ENCODE results near the gene SPRED3.
"Not testable (repeated sequence)": the region's sequence is repeated elsewhere in the genome, so short reads cannot be mapped to it uniquely, and the experiment has no call there.

SPRED3 gene

GRCh38 chr19:38402623-38402966 is 14.1 kb downstream of the SPRED3 start:
- H3K36me3 ChIP-seq = peaks cover 11 to 28% (median 22%) of the 10 kb centered on the region in 3 donors
- H3K4me3 ChIP-seq = peak overlapping the region; percentile 90 to 94
- no peak for TF ChIP-seq CTCF (IDR thresholded peaks at IDR 0.05)
- H3K27ac ChIP-seq = peak overlapping the region in 1 of 2 donors; percentile 83
- no peaks in the 10 kb centered on the region for H3K9me3 ChIP-seq
- no peak for DNase-seq
- peaks cover 0 to 37% of the 10 kb centered on the region in 2 donors for H3K27me3 ChIP-seq
- H3K4me1 ChIP-seq = peaks cover 0 to 21% (median 5%) of the 10 kb centered on the region in 4 donors
- intact Hi-C loops (cut with DNase I; ENCODE audit: low total_unique reads) = loop anchor here (2.0 to 5.0 kb wide), 2 partner anchors 14 to 230 kb away; partner anchors contain the start of genes GGN and SPRED3

GRCh38 chr19:38402967-38403674 is 14.6 kb downstream of the SPRED3 start, which contains the start of gene FAM98C:
TSS of gene FAM98C (plus strand) at chr19:38403093. CDS start at chr19:38403154, 61 bp downstream.
- H3K4me3 ChIP-seq = peak within 1 kb of the TSS; percentile 90 to 94
- no peaks in the 10 kb centered on the region for H3K9me3 ChIP-seq
- peaks cover 0 to 35% of the 10 kb centered on the region in 2 donors for H3K27me3 ChIP-seq
- intact Hi-C loops (cut with DNase I; ENCODE audit: low total_unique reads) = loop anchor here (2.0 to 5.0 kb wide), 2 partner anchors 14 to 229 kb away; partner anchors contain the start of genes GGN and SPRED3
- H3K27ac ChIP-seq = peak within 1 kb of the TSS; percentile 83 to 87
- DNase-seq = peak; percentile 93 to 97
- peak; percentile 94 to 99 for TF ChIP-seq CTCF (IDR thresholded peaks at IDR 0.05)
- H3K4me1 ChIP-seq = peaks cover 0 to 21% (median 5%) of the 10 kb centered on the region in 4 donors
- peaks cover 11 to 34% (median 22%) of the 10 kb centered on the region in 3 donors for H3K36me3 ChIP-seq

- no peak for TF ChIP-seq CTCF (IDR thresholded peaks at IDR 0.05)
- DNase-seq = no peak
- Histone ChIP-seq H3K4me1 (peaks cover 0 to 21% (median 5%) of the 10 kb centered on the region in 4 donors), H3K4me3 (no peak overlapping the region), H3K9me3 (no peaks in the 10 kb centered on the region), H3K27ac (no peak overlapping the region), H3K36me3 (peaks cover 11 to 40% (median 22%) of the 10 kb centered on the region in 3 donors), H3K27me3 (peaks cover 0 to 18% of the 10 kb centered on the region in 2 donors)
- intact Hi-C loops (cut with DNase I; ENCODE audit: low total_unique reads) = loop anchor here (5.0 kb wide), 1 partner anchor 227 kb away; no protein-coding TSS in a partner anchor
Measured at GRCh38 chr19:38404858-38405257, 16.4 kb downstream of the SPRED3 start.

GRCh38 chr19:38405276-38405675 is 16.8 kb downstream of the SPRED3 start:
- H3K4me1 ChIP-seq = peaks cover 0 to 21% (median 5%) of the 10 kb centered on the region in 4 donors
- no peak overlapping the region for H3K4me3 ChIP-seq
- peaks cover 11 to 40% (median 22%) of the 10 kb centered on the region in 3 donors for H3K36me3 ChIP-seq
- H3K27me3 ChIP-seq = peaks cover 0 to 14% of the 10 kb centered on the region in 2 donors
- TF ChIP-seq CTCF (IDR thresholded peaks at IDR 0.05) = no peak
- DNase-seq = no peak
- intact Hi-C loops (cut with DNase I; ENCODE audit: low total_unique reads) = no loop called here
- H3K9me3 ChIP-seq = no peaks in the 10 kb centered on the region
- H3K27ac ChIP-seq = no peak overlapping the region

- Histone ChIP-seq H3K9me3 (no peaks in the 10 kb centered on the region), H3K27me3 (peaks cover 0 to 18% of the 10 kb centered on the region in 2 donors), H3K4me3 (no peak overlapping the region), H3K36me3 (peaks cover 11 to 40% (median 22%) of the 10 kb centered on the region in 3 donors), H3K27ac (no peak overlapping the region), H3K4me1 (peaks cover 0 to 3% (median 0%) of the 10 kb centered on the region in 4 donors)
- DNase-seq = no peak
- intact Hi-C loops (cut with DNase I; ENCODE audit: low total_unique reads) = loop anchor here (10.0 kb wide), 1 partner anchor 95 kb away; no protein-coding TSS in a partner anchor
- no peak for TF ChIP-seq CTCF (IDR thresholded peaks at IDR 0.05)
Measured at GRCh38 chr19:38409631-38410133, 21.2 kb downstream of the SPRED3 start.

GRCh38 chr19:38410407-38410806 is 21.9 kb downstream of the SPRED3 start:
- not testable (repeated sequence) for H3K27ac ChIP-seq, H3K4me1 ChIP-seq, H3K4me3 ChIP-seq, H3K9me3 ChIP-seq, DNase-seq
- peaks cover 11 to 33% (median 14%) of the 10 kb centered on the region in 3 donors for H3K36me3 ChIP-seq
- H3K27me3 ChIP-seq = peaks cover 0 to 21% of the 10 kb centered on the region in 2 donors
- intact Hi-C loops (cut with DNase I; ENCODE audit: low total_unique reads) = loop anchor here (10.0 kb wide), 1 partner anchor 94 kb away; no protein-coding TSS in a partner anchor
